Measurements from ENCODE around the gene TNFRSF14.

- TF ChIP-seq CTCF (IDR thresholded peaks at IDR 0.05; ENCODE audit: low read depth, low read length, poor library complexity, severe bottlenecking) (no peak), EZH2phosphoT487 (IDR thresholded peaks at IDR 0.05; ENCODE audit: borderline replicate concordance, low read length) (no peak)
Observed at GRCh38 chr1:2533365-2533764, 22.8 kb upstream of the TNFRSF14 start.

Data from DOHH2 (cell line).